Spleen (tissue), 11 donors: ENCODE results near the gene LMF2. TPM values are rescaled to one million over a fixed set of nuclear protein-coding genes. Genes with fewer than 3 reads are reported as not detected.
A peak's percentile ranks its signal among the peaks of the same experiment; 100 is the strongest.

ENCODE experiments used
- DNase-seq: peaks from one replicate; pipeline ENCODE4 v3.0.0-alpha.2; 2020
- H3K27ac ChIP-seq, 8 donors: fragments of 200-600 bp; sonication (generic) in 7 of 8; 1 replicate in 4 of 8; 2 replicates in 4 of 8; pipeline versions ENCODE4 v1.5.0 to v1.8.0; 2016 to 2021; ENCODE audit warnings: inconsistent platforms in 4 of 8, mild to moderate bottlenecking in 4 of 8, moderate library complexity in 1 of 8
- H3K27me3 ChIP-seq, 7 donors: fragments of 200-600 bp; sonication (generic) in 6 of 7; replicated peaks in 1 of 7; 1 replicate in 4 of 7; 2 replicates in 3 of 7; pipeline versions ENCODE4 v1.5.0 to v1.8.0; 2016 to 2021; ENCODE audit warnings: inconsistent platforms in 3 of 7, mild to moderate bottlenecking in 1 of 7
- H3K36me3 ChIP-seq, 6 donors: fragments of 200-600 bp; sonication (generic) in 5 of 6; 1 replicate in 4 of 6; 2 replicates in 2 of 6; pipeline versions ENCODE4 v1.5.0 to v1.8.0; 2016 to 2021; ENCODE audit warnings: inconsistent platforms in 2 of 6
- H3K4me1 ChIP-seq, 6 donors: fragments of 200-600 bp; sonication (generic) in 5 of 6; 1 replicate in 3 of 6; 2 replicates in 3 of 6; pipeline versions ENCODE4 v1.5.0 to v1.8.0; 2016 to 2021; ENCODE audit warnings: inconsistent platforms in 3 of 6
- H3K4me3 ChIP-seq, 8 donors: fragments of 200-600 bp; sonication (generic) in 7 of 8; 1 replicate in 4 of 8; 2 replicates in 4 of 8; pipeline versions ENCODE4 v1.5.0 to v1.8.0; 2016 to 2021; ENCODE audit warnings: inconsistent platforms in 4 of 8, mild to moderate bottlenecking in 4 of 8, moderate library complexity in 2 of 8
- H3K9me3 ChIP-seq, 8 donors: fragments of 200-600 bp; sonication (generic) in 7 of 8; 1 replicate in 4 of 8; 2 replicates in 4 of 8; pipeline versions ENCODE4 v1.5.0 to v1.8.0; 2016 to 2021; ENCODE audit warnings: inconsistent platforms in 4 of 8
- CTCF ChIP-seq, 11 experiments: fragments of 200-600 bp in 7 of 11; fragments of 450-650 bp in 4 of 11; sonication (generic) in 4 of 11; IDR thresholded peaks in 8 of 11; conservative IDR thresholded peaks in 3 of 11; 1 replicate in 7 of 11; 2 replicates in 4 of 11; pipeline versions ENCODE4 v1.4.0 to v1.8.0; 2016 to 2021; ENCODE audit warnings: antibody characterized with exemption in 11 of 11, inconsistent platforms in 4 of 11, mild to moderate bottlenecking in 1 of 11
- POLR2A ChIP-seq, 3 donors: fragments of 450-650 bp; IDR thresholded peaks; one replicate each; pipeline ENCODE4 v1.5.1; 2017; ENCODE audit warnings: antibody characterized with exemption in 3 of 3, mild to moderate bottlenecking in 1 of 3
- POLR2AphosphoS5 ChIP-seq, 3 donors: sonication (generic); formaldehyde crosslinking; IDR thresholded peaks; one replicate each; pipeline ENCODE4 v1.5.1; 2017; ENCODE audit warnings: antibody characterized with exemption in 3 of 3
- WGBS, 5 donors: extraction: QIAGEN DNeasy Blood & Tissue Kit in 3 of 5; methylation state at CpG; one replicate each; pipeline versions ENCODE4 v1.1.5 to v1.1.7; 2013 to 2018; 5-methylcytosine and 5-hydroxymethylcytosine counted together
- intact Hi-C: fragments of 100-400 bp; cut with DNase I; formaldehyde crosslinking; loops from one replicate; pipeline ENCODE4 v1.15.0; 2023; ENCODE audit warnings: low total_unique reads
- polyA plus RNA-seq, 3 donors: library from polyadenylated mRNA; stranded (reverse); fragments of 200-250 nt; gene quantifications; one replicate each; pipeline ENCODE4 v1.2.1, GENCODE V29; 2013
- total RNA-seq, 7 donors: library from RNA; depleted of rRNA in 3 of 7; stranded (reverse); fragments of >200 nt in 3 of 7; fragmentation: NEBNext Ultra II Directional in 4 of 7; extraction: Animal tissue kit (Norgen Biotek cat#: 25700) in 4 of 7; gene quantifications; one replicate each; pipeline versions ENCODE4 v1.1.0 to v1.2.1, GENCODE V29; 2016 to 2021
- donor health status: healthy with polysubstance abuse.
- donor health status: DM: no; HTN: no; CAD: no; lungs with moderate emphysema.
- donor health status: DM: no; HTN: no; CAD: no.
- donor health status: Bipolar disorder and iron deficiency.
- donor health status: healthy.
- donor health status: DM: no; HTN: no; CAD: no.
- donor health status: DM: yes; HTN: yes; CAD: no.

Gene LMF2
- total and polyA plus RNA-seq, 10 donors: 36.6 to 81.1 (median 70.0) TPM

- no peaks in the 10 kb centered on the region for H3K9me3 ChIP-seq
- WGBS, 5 donors: 82 to 90% (median 86%) methylated on average over 19 to 24 of the region's 24 CpGs
- peaks cover 4 to 61% (median 58%) of the 10 kb centered on the region in 6 donors for H3K36me3 ChIP-seq
- no peaks in the 10 kb centered on the region for H3K27me3 ChIP-seq
- TF ChIP-seq POLR2AphosphoS5 (IDR thresholded peaks at IDR 0.05) (peak in 1 of 3 donors; percentile 26), CTCF (IDR thresholded peaks at IDR 0.05 in 8 of 11, conservative IDR thresholded peaks at IDR 0.05 in 3 of 11) (no peak)
- H3K27ac ChIP-seq: peak overlapping the region in 1 of 8 donors; percentile 17
- intact Hi-C loops: no loop called here
- no peak overlapping the region for H3K4me3 ChIP-seq
- DNase-seq: no peak
- peaks cover 30 to 53% (median 44%) of the 10 kb centered on the region in 6 donors for H3K4me1 ChIP-seq
Observed at GRCh38 chr22:50467341-50467740, 40.2 kb downstream of the LMF2 start.

GRCh38 chr22:50465066-50465930 lies 42.2 kb downstream of the LMF2 start:
- no peak for DNase-seq

GRCh38 chr22:50464451-50464850 lies 43.1 kb downstream of the LMF2 start:
- Histone ChIP-seq H3K27ac (no peak overlapping the region), H3K4me3 (no peak overlapping the region), H3K4me1 (peaks cover 5 to 24% (median 15%) of the 10 kb centered on the region in 6 donors), H3K9me3 (no peaks in the 10 kb centered on the region), H3K36me3 (peaks cover 4 to 90% (median 86%) of the 10 kb centered on the region in 6 donors), H3K27me3 (no peaks in the 10 kb centered on the region)
- TF ChIP-seq CTCF (IDR thresholded peaks at IDR 0.05 in 8 of 11, conservative IDR thresholded peaks at IDR 0.05 in 3 of 11): no peak
- TF ChIP-seq POLR2AphosphoS5 (IDR thresholded peaks at IDR 0.05): peak in 2 of 3 donors; percentile 15 to 55
- DNase-seq: no peak
- WGBS, 5 donors: 93 to 95% (median 94%) methylated on average over 7 to 24 of the region's 24 CpGs
- intact Hi-C loops: no loop called here

More at GRCh38 chr22:50465066-50465930, 42.2 kb downstream of the LMF2 start:
- no peaks in the 10 kb centered on the region for H3K27me3 ChIP-seq
- H3K36me3 ChIP-seq: peaks cover 4 to 81% (median 78%) of the 10 kb centered on the region in 6 donors
- H3K27ac ChIP-seq: no peak overlapping the region
- TF ChIP-seq CTCF (IDR thresholded peaks at IDR 0.05 in 8 of 11, conservative IDR thresholded peaks at IDR 0.05 in 3 of 11) (no peak), POLR2AphosphoS5 (IDR thresholded peaks at IDR 0.05) (peak in 1 of 3 donors; percentile 17), POLR2A (IDR thresholded peaks at IDR 0.05) (no peak)
- intact Hi-C loops: no loop called here
- WGBS, 5 donors: 92 to 95% (median 93%) methylated on average over 25 to 30 of the region's 30 CpGs
- no peak overlapping the region for H3K4me3 ChIP-seq
- H3K9me3 ChIP-seq: no peaks in the 10 kb centered on the region
- H3K4me1 ChIP-seq: peaks cover 11 to 33% (median 24%) of the 10 kb centered on the region in 6 donors

- Histone ChIP-seq H3K9me3 (no peaks in the 10 kb centered on the region), H3K4me1 (peaks cover 0 to 13% (median 4%) of the 10 kb centered on the region in 6 donors), H3K27ac (no peak overlapping the region), H3K4me3 (no peak overlapping the region), H3K27me3 (no peaks in the 10 kb centered on the region), H3K36me3 (peaks cover 4 to 100% (median 96%) of the 10 kb centered on the region in 6 donors)
- no peak for TF ChIP-seq CTCF (IDR thresholded peaks at IDR 0.05 in 8 of 11, conservative IDR thresholded peaks at IDR 0.05 in 3 of 11)
- TF ChIP-seq POLR2AphosphoS5 (IDR thresholded peaks at IDR 0.05): peak in 1 of 3 donors; percentile 24
- no peak for DNase-seq
- intact Hi-C loops: no loop called here
- 92 to 96% (median 95%) methylated on average over 16 to 28 of the region's 28 CpGs for WGBS, 5 donors
Observed at GRCh38 chr22:50463188-50463900, 44.2 kb downstream of the LMF2 start.
